ENCODE results near the gene STX17.
"Not testable (repeated sequence)": the region's sequence is repeated elsewhere in the genome, so short reads cannot be mapped to it uniquely, and the experiment has no call there.

Gene STX17

DNA sequence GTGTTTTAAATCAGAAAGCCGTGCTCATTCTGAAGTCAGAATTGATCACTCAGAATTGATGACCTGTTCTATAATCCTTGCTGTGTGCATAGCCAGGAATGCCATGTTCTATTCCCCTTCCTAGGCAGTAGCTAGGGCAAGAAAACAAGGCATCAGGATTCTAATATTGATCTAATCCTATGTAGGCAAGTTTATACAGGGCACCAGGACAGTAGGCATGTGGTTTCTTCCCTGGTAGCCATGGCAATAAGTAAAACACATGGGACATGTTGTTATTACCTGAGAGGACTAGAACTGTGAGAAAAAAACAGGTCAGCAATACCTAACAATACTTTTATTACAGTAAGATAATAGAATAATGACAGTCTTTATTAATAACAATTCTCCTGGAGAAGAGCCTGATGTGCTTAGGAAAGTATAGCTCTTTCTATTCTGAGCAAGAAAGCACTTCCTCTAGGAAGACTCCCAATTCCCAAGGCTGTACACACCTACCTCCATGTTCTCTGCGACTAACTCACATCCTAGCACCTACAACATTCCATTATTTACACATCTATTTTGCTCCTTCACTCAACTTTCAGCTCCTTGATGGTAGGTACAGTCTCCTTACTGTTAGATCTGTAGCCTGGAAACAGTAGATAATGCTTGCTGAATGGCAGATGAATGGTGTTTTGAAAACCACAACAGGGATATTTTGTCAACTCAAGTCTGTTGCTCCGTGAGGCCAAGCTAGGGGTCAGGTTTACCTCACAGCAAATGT lies 70.8 kb downstream of the STX17 start:
- DNase-seq (ENCODE audit: low read depth), result no peak
- H3K4me3 ChIP-seq (ENCODE audit: low read length), result no peak overlapping the region
- TF ChIP-seq, protein P1, sequence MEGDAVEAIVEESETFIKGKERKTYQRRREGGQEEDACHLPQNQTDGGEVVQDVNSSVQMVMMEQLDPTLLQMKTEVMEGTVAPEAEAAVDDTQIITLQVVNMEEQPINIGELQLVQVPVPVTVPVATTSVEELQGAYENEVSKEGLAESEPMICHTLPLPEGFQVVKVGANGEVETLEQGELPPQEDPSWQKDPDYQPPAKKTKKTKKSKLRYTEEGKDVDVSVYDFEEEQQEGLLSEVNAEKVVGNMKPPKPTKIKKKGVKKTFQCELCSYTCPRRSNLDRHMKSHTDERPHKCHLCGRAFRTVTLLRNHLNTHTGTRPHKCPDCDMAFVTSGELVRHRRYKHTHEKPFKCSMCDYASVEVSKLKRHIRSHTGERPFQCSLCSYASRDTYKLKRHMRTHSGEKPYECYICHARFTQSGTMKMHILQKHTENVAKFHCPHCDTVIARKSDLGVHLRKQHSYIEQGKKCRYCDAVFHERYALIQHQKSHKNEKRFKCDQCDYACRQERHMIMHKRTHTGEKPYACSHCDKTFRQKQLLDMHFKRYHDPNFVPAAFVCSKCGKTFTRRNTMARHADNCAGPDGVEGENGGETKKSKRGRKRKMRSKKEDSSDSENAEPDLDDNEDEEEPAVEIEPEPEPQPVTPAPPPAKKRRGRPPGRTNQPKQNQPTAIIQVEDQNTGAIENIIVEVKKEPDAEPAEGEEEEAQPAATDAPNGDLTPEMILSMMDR (conservative IDR thresholded peaks at IDR 0.05; ENCODE audit: low read depth, low read length), result no peak

DNA sequence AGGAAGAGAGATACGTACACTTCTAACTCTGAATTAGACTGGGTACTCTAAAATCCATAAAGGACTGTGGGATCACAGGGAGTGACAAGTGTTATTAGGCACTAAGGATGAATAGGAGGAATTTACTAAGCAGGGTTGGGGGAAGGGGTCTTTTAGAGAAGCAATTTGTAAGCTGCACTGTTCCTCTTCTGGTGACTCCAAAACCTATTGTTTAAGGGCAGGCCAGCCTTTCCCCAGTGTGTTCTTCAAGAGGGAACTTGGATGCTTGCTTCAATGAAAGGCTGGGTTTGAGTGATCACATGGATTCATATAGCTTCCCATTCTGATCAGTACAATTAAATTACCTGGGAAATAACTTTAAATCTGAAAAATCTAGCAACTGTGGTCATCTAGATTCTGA lies 71.8 kb downstream of the STX17 start:
- no peak overlapping the region for H3K4me3 ChIP-seq (ENCODE audit: low read length)
- no peak for DNase-seq (ENCODE audit: low read depth)
- TF ChIP-seq, protein P1 (conservative IDR thresholded peaks at IDR 0.05; ENCODE audit: low read depth, low read length), result no peak

DNA sequence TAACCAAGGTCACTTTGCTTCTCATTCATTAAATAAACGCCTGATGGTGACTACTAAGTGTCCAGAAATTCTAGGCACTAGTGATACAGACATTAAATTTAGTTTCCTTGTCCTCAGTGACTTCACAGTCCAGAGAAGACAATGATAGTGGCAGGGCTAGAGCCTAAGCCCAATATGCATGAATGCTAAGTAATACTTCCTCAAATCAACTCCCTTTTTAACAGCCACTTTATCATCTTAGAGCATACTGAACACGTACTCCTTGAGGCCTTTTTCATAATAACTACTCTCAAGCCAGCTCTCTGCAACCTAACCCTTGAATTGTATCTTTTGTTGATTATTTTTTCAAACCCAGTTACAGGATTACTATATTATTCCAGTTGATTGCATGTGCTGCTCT lies 74.1 kb downstream of the STX17 start:
- no peak for DNase-seq (ENCODE audit: low read depth)
- no peak overlapping the region for H3K4me3 ChIP-seq (ENCODE audit: low read length)
- TF ChIP-seq, protein P1 (conservative IDR thresholded peaks at IDR 0.05; ENCODE audit: low read depth, low read length), result no peak

DNA sequence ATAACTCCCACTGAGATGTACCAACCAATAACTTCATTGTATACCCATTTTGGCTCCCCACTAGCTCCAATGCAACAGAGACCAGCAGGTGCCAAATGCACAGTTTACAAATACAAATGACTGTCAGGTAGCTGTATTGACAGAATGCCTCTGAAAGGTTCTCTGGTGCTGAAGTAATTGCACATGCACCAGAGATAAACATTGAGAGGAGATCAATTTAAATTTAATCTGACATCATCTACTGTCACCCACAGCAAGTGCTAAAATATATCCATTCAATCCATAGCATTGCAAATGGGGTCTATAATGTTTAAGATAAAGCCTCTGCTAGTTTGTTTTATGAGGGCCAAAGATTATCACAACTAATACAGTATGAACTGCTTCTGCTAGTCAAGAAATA lies 80.2 kb downstream of the STX17 start:
- H3K4me3 ChIP-seq (ENCODE audit: low read length), result no peak overlapping the region
- TF ChIP-seq, protein P1 (conservative IDR thresholded peaks at IDR 0.05; ENCODE audit: low read depth, low read length), result no peak

DNA sequence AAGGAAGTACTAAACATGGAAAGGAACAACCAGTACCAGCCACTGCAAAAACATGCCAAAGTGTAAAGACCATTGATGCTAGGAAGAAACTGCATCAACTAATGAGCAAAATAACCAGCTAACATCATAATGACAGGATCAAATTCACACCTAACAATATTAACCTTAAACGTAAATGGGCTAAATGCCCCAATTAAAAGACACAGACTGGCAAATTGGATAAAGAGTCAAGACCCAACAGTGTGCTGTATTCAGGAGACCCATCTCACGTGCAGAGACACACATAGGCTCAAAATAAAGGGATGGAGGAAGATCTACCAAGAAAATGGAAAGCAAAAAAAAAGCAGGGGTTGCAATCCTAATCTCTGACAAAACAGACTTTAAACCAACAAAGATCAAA lies 84.1 kb downstream of the STX17 start:
- not testable (repeated sequence) for DNase-seq (ENCODE audit: low read depth); H3K4me3 ChIP-seq (ENCODE audit: low read length)

More for the DNA sequence above, 80.2 kb downstream of the STX17 start:
- DNase-seq (ENCODE audit: low read depth), result no peak

DNA sequence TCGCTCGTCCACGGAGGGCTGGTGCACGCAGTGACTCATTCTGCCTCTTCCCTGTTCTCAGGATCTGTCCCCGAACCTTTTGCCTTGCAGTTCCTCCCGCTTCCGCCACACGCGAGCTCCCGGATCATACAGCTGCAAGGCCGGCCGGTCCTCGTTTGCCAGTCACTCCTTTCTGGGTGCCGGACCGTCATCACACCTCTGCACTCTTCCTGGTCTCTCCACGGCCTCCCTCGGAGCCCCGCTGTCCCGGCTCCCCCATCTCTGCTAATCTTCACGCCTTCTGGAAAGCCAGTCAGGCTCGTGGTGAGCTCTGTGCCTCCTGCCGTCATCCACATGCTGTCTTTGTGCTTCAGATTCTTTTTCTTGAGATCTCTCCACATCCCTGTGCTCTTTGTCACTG lies 91.8 kb downstream of the STX17 start:
- TF ChIP-seq, protein P1 (conservative IDR thresholded peaks at IDR 0.05; ENCODE audit: low read depth, low read length), result no peak
- H3K4me3 ChIP-seq (ENCODE audit: low read length), result no peak overlapping the region
- no peak for DNase-seq (ENCODE audit: low read depth)

DNA sequence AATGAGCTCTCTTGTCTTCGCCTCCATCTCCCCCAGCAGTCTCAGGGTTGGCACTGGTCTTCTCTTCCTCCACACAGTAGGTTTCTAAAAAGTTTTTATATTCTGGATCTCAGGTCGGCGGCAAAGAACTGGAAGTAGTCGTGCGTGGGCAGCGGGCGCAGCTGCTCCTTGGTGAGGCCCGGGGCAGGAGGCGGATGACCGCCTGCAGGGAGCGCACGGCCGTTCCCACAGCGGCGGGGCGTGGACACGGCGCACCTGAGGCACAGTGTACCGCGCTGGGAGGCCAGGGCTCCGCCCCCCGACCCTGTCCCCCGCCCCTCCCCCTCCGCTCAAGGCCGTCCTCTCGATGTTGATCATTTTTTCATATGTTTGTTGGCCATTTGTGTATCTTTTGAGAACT lies 92.4 kb downstream of the STX17 start:
- H3K4me3 ChIP-seq (ENCODE audit: low read length), result no peak overlapping the region
- no peak for DNase-seq (ENCODE audit: low read depth)
- TF ChIP-seq, protein P1 (conservative IDR thresholded peaks at IDR 0.05; ENCODE audit: low read depth, low read length), result no peak

All from retinal pigment epithelial cell (primary cell).